Liver (tissue), 9 donors: ENCODE data around the gene LRRC45. TPM values are rescaled to one million over a fixed set of nuclear protein-coding genes. Genes with fewer than 3 reads are reported as not detected.

Experiments
- DNase-seq: peaks from one replicate; pipeline ENCODE4 v3.0.0-alpha.2; 2017; ENCODE audit warnings: low spot score
- H3K27ac ChIP-seq, 2 donors: one replicate each; pipeline ENCODE4 v1.7.0; 2013; ENCODE audit warnings: inconsistent platforms in 2 of 2, low read length in 2 of 2, control low read depth in 1 of 2, low read depth in 1 of 2, mild to moderate bottlenecking in 1 of 2
- H3K27me3 ChIP-seq, 4 donors: one replicate each; pipeline versions ENCODE4 v1.6.1 to v1.7.0; 2013; ENCODE audit warnings: low read length in 3 of 4, inconsistent platforms in 1 of 4, mild to moderate bottlenecking in 1 of 4, moderate library complexity in 1 of 4; ENCODE audit not compliant: control insufficient read depth in 4 of 4, insufficient read depth in 4 of 4
- H3K36me3 ChIP-seq, 4 donors: one replicate each; pipeline versions ENCODE4 v1.6.1 to v1.7.0; 2013; ENCODE audit warnings: low read length in 3 of 4, mild to moderate bottlenecking in 3 of 4, low read depth in 1 of 4, moderate library complexity in 1 of 4; ENCODE audit not compliant: control insufficient read depth in 4 of 4, insufficient read depth in 3 of 4
- H3K4me1 ChIP-seq, 4 donors: one replicate each; pipeline versions ENCODE4 v1.6.1 to v1.7.0; 2013; ENCODE audit warnings: low read length in 3 of 4, mild to moderate bottlenecking in 3 of 4, moderate library complexity in 1 of 4; ENCODE audit not compliant: control insufficient read depth in 4 of 4, insufficient read depth in 4 of 4
- H3K4me3 ChIP-seq, 3 donors: one replicate each; pipeline versions ENCODE4 v1.6.1 to v1.7.0; 2013; ENCODE audit warnings: low read length in 3 of 3, control low read depth in 1 of 3, low read depth in 1 of 3, mild to moderate bottlenecking in 1 of 3
- H3K9ac ChIP-seq, 2 donors: one replicate each; pipeline ENCODE4 v1.7.0; 2013; ENCODE audit warnings: low read length in 2 of 2, mild to moderate bottlenecking in 2 of 2, moderate library complexity in 2 of 2, control low read depth in 1 of 2, low read depth in 1 of 2
- H3K9me3 ChIP-seq, 4 donors: one replicate each; pipeline versions ENCODE4 v1.6.1 to v1.7.0; 2013; ENCODE audit warnings: low read length in 3 of 4; ENCODE audit not compliant: control insufficient read depth in 4 of 4
- ATF3 ChIP-seq: IDR thresholded peaks from 2 replicates; pipeline ENCODE4 v1.6.1; 2016; ENCODE audit warnings: antibody characterized with exemption
- CTCF ChIP-seq: fragments of 150-350 bp; IDR thresholded peaks from 2 replicates; pipeline ENCODE4 v1.5.1; 2017; ENCODE audit warnings: improper control_type of control experiment, low read depth, low read length; ENCODE audit not compliant: missing input control
- FOXA1 ChIP-seq: IDR thresholded peaks from 2 replicates; pipeline ENCODE4 v1.6.1; 2016; ENCODE audit warnings: antibody characterized with exemption
- JUND ChIP-seq, 2 donors: IDR thresholded peaks; 2 replicates each; pipeline ENCODE4 v1.6.1; 2016; ENCODE audit warnings: antibody characterized with exemption in 2 of 2
- REST ChIP-seq: IDR thresholded peaks from 2 replicates; pipeline ENCODE4 v1.6.1; 2016; ENCODE audit warnings: antibody characterized with exemption, mild to moderate bottlenecking
- RXRA ChIP-seq, 2 donors: IDR thresholded peaks; 2 replicates each; pipeline ENCODE4 v1.6.1; 2017 to 2018; ENCODE audit warnings: antibody characterized with exemption in 2 of 2, mild to moderate bottlenecking in 1 of 2
- YY1 ChIP-seq: IDR thresholded peaks from 2 replicates; pipeline ENCODE4 v1.6.1; 2016; ENCODE audit warnings: antibody characterized with exemption, mild to moderate bottlenecking
- ZBTB33 ChIP-seq: IDR thresholded peaks from 2 replicates; pipeline ENCODE4 v1.6.1; 2016; ENCODE audit warnings: antibody characterized with exemption
- WGBS: extraction: QIAGEN DNeasy Blood & Tissue Kit; methylation state at CpG from one replicate; pipeline ENCODE4 v1.1.7; 2013; 5-methylcytosine and 5-hydroxymethylcytosine counted together
- polyA plus RNA-seq, 2 donors: library from polyadenylated mRNA; stranded (reverse) in 1 of 2; unstranded in 1 of 2; fragments of 200-250 nt in 1 of 2; fragments of >200 nt in 1 of 2; fragmentation: Nextera tagmentation in 1 of 2; extraction: Ambion mirVana in 1 of 2; gene quantifications; one replicate each; pipeline versions ENCODE4 v1.2.1 to v1.2.3, GENCODE V29; 2013 to 2015
- total RNA-seq, 2 donors: library from RNA; depleted of rRNA; stranded (reverse); fragments of >200 nt; gene quantifications; one replicate each; pipeline ENCODE4 v1.2.3, GENCODE V29; 2014
- donor health status: healthy.
- donor health status: healthy.
- donor health status: healthy.
- donor health status: healthy.
- donor health status: healthy.

LRRC45 gene
- total and polyA plus RNA-seq, 4 donors = 4.0 to 14.1 (median 7.0) TPM

- H3K27me3 ChIP-seq = no peaks in the 10 kb centered on the region
- peaks cover 0 to 3% (median 1%) of the 10 kb centered on the region in 4 donors for H3K36me3 ChIP-seq
- no peak for DNase-seq
- TF ChIP-seq FOXA1 = no peak
- TF ChIP-seq REST = no peak
- TF ChIP-seq ATF3 = no peak
- TF ChIP-seq JUND (IDR thresholded peaks at IDR 0.05) = no peak
- no peak for TF ChIP-seq ZBTB33
- WGBS = 94% methylated on average over 30 of the region's 30 CpGs
- H3K4me3 ChIP-seq = no peak overlapping the region
- H3K4me1 ChIP-seq = peaks cover 0 to 6% (median 3%) of the 10 kb centered on the region in 4 donors
- H3K9me3 ChIP-seq = no peaks in the 10 kb centered on the region
- no peak overlapping the region for H3K9ac ChIP-seq
- H3K27ac ChIP-seq = no peak overlapping the region
Observed at GRCh38 chr17:82005701-82006348, 17.3 kb upstream of the LRRC45 start.

GRCh38 chr17:82006468-82007227, 16.5 kb upstream of the LRRC45 start:
- Histone ChIP-seq H3K4me3 (no peak overlapping the region), H3K9me3 (no peaks in the 10 kb centered on the region), H3K9ac (no peak overlapping the region), H3K27me3 (no peaks in the 10 kb centered on the region), H3K27ac (no peak overlapping the region), H3K4me1 (no peaks in the 10 kb centered on the region), H3K36me3 (peaks cover 0 to 8% (median 4%) of the 10 kb centered on the region in 4 donors)
- TF ChIP-seq CTCF (no peak), JUND (IDR thresholded peaks at IDR 0.05) (no peak), RXRA (IDR thresholded peaks at IDR 0.05) (no peak), YY1 (no peak)
- DNase-seq = no peak
- 89% methylated on average over 24 of the region's 24 CpGs for WGBS
